Astrocyte of the hippocampus (primary cell): ENCODE measurements around the gene TMEM239.
"Not testable (repeated sequence)": the region's sequence is repeated elsewhere in the genome, so short reads cannot be mapped to it uniquely, and the experiment has no call there.

Experiments
- DNase-seq: peaks from one replicate; pipeline ENCODE4 v3.0.0; 2011; ENCODE audit warnings: low read depth, low spot score

Gene TMEM239

GRCh38 chr20:2820896-2821869 lies 5.0 kb downstream of the TMEM239 start:
- DNase-seq = no peak

- DNase-seq = no peak
Observed at GRCh38 chr20:2822073-2822472, 5.9 kb downstream of the TMEM239 start.

- no peak for DNase-seq
Observed at GRCh38 chr20:2825761-2826160, 9.6 kb downstream of the TMEM239 start.

- no peak for DNase-seq
Observed at GRCh38 chr20:2826655-2827054, 10.5 kb downstream of the TMEM239 start.

- DNase-seq = no peak
Observed at GRCh38 chr20:2829376-2829775, 13.2 kb downstream of the TMEM239 start.

- not testable (repeated sequence) for DNase-seq
Observed at GRCh38 chr20:2831206-2831605, 15.0 kb downstream of the TMEM239 start.

- no peak for DNase-seq
Observed at GRCh38 chr20:2833761-2834160, 17.6 kb downstream of the TMEM239 start.

- DNase-seq = no peak
Observed at GRCh38 chr20:2834401-2835110, 18.4 kb downstream of the TMEM239 start.

GRCh38 chr20:2835331-2835796 lies 19.2 kb downstream of the TMEM239 start:
- DNase-seq = no peak

- no peak for DNase-seq
Observed at GRCh38 chr20:2836035-2836434, 19.9 kb downstream of the TMEM239 start.

GRCh38 chr20:2837221-2837960 lies 21.2 kb downstream of the TMEM239 start:
- DNase-seq = no peak

- DNase-seq = no peak
Observed at GRCh38 chr20:2838170-2838797, 22.1 kb downstream of the TMEM239 start.

- DNase-seq = no peak
Observed at GRCh38 chr20:2838847-2839671, 22.9 kb downstream of the TMEM239 start.

GRCh38 chr20:2839732-2840137 lies 23.6 kb downstream of the TMEM239 start:
- no peak for DNase-seq

GRCh38 chr20:2840138-2840966 lies 24.2 kb downstream of the TMEM239 start, which contains the start of the genes PCED1A and VPS16:
TSS of gene PCED1A (minus strand) at chr20:2840655. CDS start at chr20:2839912, 743 bp downstream.
TSS of gene VPS16 (plus strand) at chr20:2840745. CDS start at chr20:2840775, 30 bp downstream.
- peak; percentile 96 for DNase-seq

- DNase-seq = peak; percentile 71
Observed at GRCh38 chr20:2840967-2841531, 24.9 kb downstream of the TMEM239 start.

GRCh38 chr20:2845607-2846006 lies 29.4 kb downstream of the TMEM239 start:
- no peak for DNase-seq

- DNase-seq = no peak
Observed at GRCh38 chr20:2846698-2847097, 30.5 kb downstream of the TMEM239 start.

GRCh38 chr20:2847802-2848201 lies 31.6 kb downstream of the TMEM239 start:
- DNase-seq = no peak
